NCI-H446 (cell line): ENCODE data around the gene FOXP1.

Experiments used
- DNase-seq, 2 experiments: peaks; one replicate each; lab custom pipeline; 2025; lab: John Stamatoyannopoulos, UW

The FOXP1 gene

DNA sequence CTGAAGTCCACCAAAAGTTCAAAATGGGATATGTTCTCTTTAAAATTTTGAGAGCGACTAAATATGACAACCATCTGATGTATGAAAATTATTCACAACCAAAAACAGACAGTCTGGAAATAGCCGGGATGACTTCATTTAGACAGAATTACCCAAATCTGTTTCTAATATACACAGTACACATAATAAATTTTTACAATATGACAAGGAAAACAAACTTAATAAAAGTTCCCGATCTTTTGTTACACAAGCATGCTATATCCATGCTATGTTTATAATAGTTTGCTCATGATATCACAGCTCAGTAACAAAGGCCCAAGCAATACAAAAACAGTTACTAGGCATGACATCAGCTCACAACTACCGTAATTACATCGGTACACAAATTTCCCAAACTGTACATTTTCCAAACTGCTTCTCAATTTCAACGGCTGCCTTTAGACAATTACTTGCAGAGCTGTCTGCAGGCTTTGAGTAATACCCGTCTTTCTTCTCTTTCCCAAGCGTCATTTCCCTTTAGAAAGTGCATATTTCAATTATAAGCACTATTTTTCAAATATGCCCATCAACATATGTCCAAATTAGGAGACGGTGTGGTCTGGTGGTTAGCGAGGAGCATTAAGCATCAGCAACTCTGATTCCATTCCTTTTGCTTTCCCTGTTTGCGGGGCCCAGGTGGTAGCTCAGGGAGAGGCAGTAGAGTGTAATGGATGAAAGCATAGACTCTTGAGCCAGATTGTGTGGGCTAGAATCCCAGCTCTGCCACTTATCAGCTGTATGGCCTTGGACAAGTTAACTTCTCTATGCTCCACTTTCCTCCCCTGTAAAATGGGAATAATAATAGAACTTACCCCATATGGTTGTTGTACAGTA, 481.2 kb downstream of the FOXP1 start:
- no peak for DNase-seq

GRCh38 chr3:71101626-71102025, 481.9 kb downstream of the FOXP1 start:
- DNase-seq = no peak

GRCh38 chr3:71101014-71101413, 482.5 kb downstream of the FOXP1 start:
- no peak for DNase-seq

GRCh38 chr3:71099997-71100719, 483.4 kb downstream of the FOXP1 start:
- DNase-seq = no peak

- no peak for DNase-seq
Measured at GRCh38 chr3:71097557-71097956, 486.0 kb downstream of the FOXP1 start.

GRCh38 chr3:71095511-71096291, 487.8 kb downstream of the FOXP1 start:
- no peak for DNase-seq

DNA sequence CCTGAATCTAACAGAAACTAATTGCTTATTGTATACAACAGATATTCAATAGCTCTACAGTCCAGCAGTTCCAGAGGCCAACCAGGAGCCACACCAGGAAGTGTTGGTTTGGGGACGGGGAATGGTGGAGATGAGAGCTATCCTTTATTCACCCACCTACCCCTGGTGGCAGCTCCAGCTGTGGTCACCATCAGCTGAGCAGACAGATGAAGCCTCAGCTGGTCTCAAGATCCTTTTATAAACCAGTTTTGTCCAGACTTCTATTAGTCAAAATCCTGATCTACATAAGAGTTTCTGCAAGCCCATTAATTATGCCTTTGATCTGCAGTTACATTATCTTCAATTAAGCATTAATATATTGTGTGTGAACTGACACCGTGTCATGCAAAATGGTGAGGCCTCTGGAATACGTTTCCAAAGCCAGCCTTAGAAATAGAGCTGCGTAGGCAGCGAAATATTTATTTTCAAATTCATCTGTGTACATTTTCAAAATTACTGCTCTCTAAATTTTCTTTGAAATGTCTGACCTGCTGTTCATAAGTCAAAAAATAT, 488.8 kb downstream of the FOXP1 start:
- no peak for DNase-seq

DNA sequence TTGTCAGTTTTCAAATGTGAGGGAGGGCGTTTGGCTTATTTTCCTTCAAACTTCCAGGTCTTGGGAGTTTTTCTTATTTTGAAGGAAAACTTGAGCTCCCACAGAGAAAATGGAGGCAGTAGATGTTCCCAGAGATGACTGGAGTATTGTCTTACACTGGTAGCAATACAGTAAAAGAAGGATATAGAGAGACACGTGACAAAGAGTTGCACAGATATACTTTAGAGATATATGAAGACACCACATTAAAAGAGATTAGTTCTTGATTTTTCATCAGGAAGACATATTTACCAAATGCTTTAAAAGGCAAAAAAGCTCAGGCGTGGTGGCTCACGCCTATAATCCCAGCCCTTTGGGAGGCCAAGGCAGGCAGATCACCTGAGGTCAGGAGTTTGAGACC, 490.9 kb downstream of the FOXP1 start:
- DNase-seq = no peak

DNA sequence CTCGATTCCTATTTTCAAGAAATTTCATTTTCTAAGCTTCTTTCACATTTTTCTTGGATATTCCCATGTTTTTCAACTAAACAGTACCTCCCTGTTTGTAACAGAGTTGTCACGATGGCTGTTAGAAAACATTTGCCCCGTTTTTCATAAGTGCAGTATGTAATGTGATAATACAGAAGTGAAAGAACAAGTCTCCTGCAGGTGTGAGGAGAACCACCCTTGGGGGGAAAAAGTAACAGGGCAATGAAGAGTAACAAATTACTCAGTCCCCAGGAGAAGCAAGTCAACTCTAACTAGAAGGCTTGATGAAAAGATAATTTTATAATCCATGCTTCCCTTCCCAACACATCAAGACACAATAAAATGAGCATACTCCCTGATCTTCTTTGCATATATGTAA, 493.3 kb downstream of the FOXP1 start:
- no peak for DNase-seq

- no peak for DNase-seq
Measured at GRCh38 chr3:71089271-71089847, 494.2 kb downstream of the FOXP1 start.

DNA sequence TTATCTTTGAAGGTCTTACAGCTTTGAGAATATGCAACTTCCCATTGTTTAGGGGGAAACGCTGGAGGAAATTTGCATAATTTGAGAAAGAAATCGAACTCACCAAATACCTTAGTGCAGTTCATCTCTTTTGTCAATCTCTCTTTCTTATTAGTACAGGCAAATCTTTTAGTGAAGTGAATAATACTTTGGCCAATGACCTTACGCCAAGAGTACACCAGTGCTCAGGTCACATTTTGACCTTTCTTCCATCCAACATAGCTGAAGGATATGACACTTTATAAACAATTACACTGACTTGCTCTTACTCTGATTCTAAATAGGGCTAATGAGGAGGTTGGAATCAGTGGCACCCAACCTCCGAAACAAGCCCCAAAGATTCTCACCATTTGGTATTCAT, 494.8 kb downstream of the FOXP1 start:
- no peak for DNase-seq

DNA sequence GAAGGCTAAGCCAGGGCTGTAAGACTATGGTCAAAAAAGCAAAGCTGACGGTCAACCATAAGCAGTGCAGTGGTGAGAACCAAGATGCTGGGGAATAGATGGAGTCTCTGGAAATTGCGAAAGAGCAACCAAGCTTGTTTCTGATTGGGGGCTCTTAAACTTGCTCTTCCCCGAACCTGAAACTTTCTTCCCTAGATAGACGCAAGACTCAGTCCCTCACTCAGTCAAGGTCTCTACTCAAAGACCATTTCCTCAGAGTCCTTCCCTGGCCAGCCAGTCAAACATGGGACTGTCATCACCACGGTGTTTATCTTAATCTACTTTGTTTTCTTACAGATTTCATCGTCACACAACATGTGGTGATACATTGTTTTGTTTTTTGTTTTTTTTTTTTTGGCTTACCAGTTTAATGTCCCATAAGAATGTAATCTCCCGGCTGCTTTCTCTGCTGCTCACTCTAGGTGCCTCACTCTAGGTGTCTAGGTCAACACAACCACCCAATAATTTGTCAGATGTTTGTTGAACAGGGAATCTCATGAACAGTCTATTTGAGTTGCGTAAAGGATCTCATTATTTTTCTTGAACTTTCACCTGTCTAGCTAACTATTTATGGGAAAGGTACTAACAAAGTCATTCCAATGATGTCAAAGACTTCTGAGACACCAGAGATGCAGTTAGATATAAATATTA, 495.4 kb downstream of the FOXP1 start:
- no peak for DNase-seq

DNA sequence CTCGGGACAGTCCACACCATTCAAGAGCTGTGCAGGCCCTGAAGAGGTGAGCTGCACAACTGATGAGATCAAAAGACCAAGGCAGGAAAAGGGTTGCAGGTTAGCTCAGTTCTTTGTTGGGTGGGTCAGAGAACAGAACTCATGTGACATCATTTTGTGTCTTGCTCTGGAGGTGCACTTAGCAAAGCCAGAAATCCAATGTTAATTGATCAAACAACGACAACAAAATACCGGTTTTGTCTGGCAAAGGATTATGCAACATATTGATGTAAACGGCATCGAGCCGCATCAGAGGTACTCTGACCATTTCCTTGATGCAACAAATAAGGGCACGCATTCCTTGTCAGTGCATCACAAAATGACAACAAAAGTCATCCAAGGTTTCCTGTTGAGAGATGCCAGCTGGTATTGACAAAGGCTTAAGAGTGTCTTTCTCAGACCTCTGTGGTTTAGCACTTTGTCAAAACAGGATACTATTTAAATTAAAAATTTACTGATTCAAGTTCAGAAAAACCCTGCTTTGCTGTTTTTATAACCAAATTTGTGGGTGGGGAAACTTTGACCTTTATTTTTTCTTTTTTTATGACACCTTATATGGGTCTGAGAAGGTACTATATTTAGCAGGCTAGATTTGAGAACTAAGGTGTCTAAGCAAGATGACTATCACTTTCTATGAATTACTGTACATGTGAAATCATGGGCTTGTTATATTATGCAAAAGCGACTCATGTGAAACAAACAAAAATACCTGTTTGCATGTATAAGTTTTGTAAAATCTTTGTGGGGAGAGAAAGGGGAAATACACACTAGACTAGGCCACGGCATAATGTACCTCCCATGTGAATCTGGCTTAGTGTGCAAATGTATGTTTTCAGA, 496.1 kb downstream of the FOXP1 start:
- DNase-seq = no peak

DNA sequence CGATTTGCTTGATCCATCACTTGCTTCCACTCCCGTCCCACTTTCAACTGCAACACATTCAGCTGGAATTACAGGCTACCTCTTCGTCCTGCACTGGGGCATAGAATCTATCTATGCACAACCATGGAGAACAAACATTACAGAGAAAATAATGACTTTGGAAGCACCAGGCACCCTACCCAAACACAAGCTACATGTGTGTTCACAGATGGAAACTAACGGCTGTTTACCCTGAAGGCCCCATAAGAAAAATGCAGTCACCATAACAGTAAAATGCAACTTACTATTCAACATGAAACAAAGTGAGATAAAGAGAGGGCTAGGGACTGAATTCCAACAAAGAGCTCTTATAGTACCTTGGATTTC, 496.8 kb downstream of the FOXP1 start:
- DNase-seq = no peak

GRCh38 chr3:71083726-71084131, 499.8 kb downstream of the FOXP1 start:
- no peak for DNase-seq

DNA sequence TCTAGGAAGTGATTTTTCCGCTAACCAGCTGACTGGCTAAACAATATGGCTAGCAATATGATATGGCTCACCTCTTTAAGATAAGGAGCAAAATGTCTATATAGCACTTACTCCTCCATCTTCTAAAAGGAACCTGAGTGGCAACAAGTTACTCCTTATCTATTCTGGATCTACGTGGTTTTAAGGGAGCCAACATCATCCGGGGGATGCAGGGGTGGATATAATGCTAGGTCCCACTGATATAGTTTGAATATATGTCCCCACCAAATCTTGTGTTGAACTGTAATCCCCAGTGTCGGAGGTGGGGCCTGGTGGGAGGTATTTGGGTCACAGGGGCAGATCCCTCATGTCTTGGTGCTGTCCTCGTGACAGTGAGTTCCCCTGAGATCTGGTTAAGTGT, 500.7 kb downstream of the FOXP1 start:
- DNase-seq = no peak

DNA sequence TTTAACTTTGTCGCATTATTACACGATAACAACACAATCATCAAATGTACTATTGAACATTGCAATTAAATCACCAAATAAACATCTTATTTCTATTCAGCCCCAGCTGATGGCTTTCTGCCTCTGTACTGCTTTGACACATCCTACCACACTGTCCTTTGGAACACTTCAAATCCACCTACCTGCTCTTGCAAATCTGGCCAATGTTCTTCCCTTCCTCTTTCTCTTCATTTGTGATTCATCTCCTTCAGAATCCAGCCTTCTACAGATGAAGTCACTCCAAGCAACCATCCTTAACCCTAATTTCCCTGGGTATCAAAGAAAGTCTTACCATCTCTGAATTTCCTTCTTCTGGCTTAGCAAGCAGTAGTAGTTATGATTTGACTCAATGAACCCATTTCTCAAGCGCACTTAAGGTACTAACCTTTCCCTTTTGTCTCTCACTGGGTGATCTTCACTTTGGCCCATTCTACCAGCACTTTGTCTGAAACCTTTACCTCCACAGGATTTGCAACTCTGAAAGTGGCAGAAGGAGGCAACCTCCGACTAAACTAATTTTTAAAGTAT, 502.9 kb downstream of the FOXP1 start:
- no peak for DNase-seq

DNA sequence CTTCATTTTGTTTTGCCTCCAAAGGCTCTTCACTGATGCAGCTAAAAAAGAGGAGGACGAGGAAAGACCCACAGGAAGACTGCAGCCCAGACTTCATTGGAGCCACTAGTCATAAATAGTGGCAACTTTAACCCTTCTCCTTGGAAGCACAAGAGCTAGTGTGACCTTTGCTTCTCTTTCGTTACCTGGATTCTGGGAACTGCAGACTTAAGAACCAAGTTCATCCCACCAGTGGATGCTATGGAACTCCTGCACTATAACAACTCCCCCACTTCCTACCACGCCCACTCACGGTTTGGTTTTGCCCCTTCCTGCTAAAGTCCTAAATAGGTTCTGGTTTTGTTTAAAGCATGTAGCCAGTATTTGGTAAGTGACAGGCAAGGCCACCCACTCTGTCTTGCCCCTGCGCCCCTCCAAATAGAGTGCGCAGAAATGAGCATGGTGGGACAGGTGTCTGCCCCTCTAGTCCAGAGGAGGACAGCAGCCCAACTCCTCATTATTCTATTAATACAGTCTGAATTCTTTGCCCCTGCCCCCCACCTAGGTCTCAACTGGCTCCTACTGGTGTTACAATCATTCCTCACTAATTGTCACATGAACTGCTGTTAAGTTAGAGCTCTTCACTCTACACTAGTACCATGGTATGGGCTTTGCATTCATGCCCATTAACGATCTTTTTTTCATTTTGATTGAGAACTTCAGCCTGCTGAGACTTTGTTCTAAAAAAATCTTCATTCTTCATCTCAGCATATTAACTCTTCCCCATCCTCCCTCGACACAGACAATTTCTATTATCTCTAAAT, 504.6 kb downstream of the FOXP1 start:
- no peak for DNase-seq

DNA sequence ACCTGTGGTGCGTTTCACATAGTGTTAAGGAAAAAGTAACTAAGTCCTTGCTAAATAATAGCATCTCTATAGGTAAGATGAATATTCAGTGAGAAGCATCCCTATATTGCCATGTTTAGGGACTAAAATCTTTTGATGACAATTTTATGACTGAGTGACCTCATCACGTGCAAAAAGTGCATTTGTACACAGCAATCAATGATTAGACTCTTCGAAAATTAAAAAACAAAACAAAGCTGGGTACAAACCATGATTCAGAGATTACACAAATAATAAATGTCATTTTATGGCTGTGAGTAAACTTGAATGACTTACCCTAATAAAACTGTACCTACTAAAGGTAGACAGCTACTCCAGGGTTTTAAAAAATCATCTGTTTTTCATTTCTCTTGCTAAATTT, 505.3 kb downstream of the FOXP1 start:
- no peak for DNase-seq
